OCI-LY1 (cell line): ENCODE data around the gene SLC19A1.

Experiments used
- CTCF ChIP-seq: fragments of 200-600 bp; sonication (generic), shearing (Covaris generic); IDR thresholded peaks from 2 replicates; pipeline ENCODE4 v1.5.1; 2017; ENCODE audit warnings: mild to moderate bottlenecking, antibody characterized with exemption, low read length, moderate library complexity, mixed read lengths
- EZH2 ChIP-seq: fragments of 200-600 bp; sonication (generic), shearing (Covaris generic); IDR thresholded peaks from 2 replicates; pipeline ENCODE4 v1.8.0; 2017; ENCODE audit warnings: borderline replicate concordance, mixed run types, mild to moderate bottlenecking, antibody characterized with exemption, low read length, moderate library complexity, mixed read lengths

- no peak for TF ChIP-seq CTCF
- no peak for TF ChIP-seq EZH2
Observed at GRCh38 chr21:45545236-45545570, 3.0 kb upstream of the SLC19A1 start.
